ENCODE results near the gene GSPT1.

- no peak for TF ChIP-seq CTCF (IDR thresholded peaks at IDR 0.05; ENCODE audit: insufficient read depth, low read length)
- TF ChIP-seq POLR2AphosphoS5 (IDR thresholded peaks at IDR 0.05; ENCODE audit: low read depth), result no peak
- no peak for TF ChIP-seq GABPA (IDR thresholded peaks at IDR 0.05; ENCODE audit: low read depth)
- no peak for TF ChIP-seq REST (IDR thresholded peaks at IDR 0.05; ENCODE audit: insufficient replicate concordance, low read depth)
- TF ChIP-seq SPI1 (IDR thresholded peaks at IDR 0.05; ENCODE audit: borderline replicate concordance, low read depth), result no peak
Observed at GRCh38 chr16:11903906-11904305, 11.8 kb downstream of the GSPT1 start.
